H1 (cell line): ENCODE measurements around the gene GARIN3.

Experiments used
- CEBPB ChIP-seq: IDR thresholded peaks from 2 replicates; pipeline ENCODE4 v1.6.1; 2012; ENCODE audit warnings: low read depth, low read length
- CREB1 ChIP-seq: IDR thresholded peaks from 2 replicates; pipeline ENCODE4 v1.6.1; 2012; ENCODE audit warnings: inconsistent platforms
- EGR1 ChIP-seq: IDR thresholded peaks from 2 replicates; pipeline ENCODE4 v1.6.1; 2011; ENCODE audit warnings: low read depth, low read length, borderline replicate concordance
- EP300 ChIP-seq, 2 experiments: IDR thresholded peaks; 1 replicate in 1 of 2; 2 replicates in 1 of 2; pipeline ENCODE4 v1.6.1; 2011 to 2012; ENCODE audit warnings: low read depth in 2 of 2, low read length in 2 of 2, mild to moderate bottlenecking in 2 of 2, borderline replicate concordance in 1 of 2, inconsistent platforms in 1 of 2, moderate library complexity in 1 of 2
- POLR2A ChIP-seq, 2 experiments: IDR thresholded peaks; 1 replicate in 1 of 2; 2 replicates in 1 of 2; pipeline ENCODE4 v1.6.1; 2011; ENCODE audit warnings: low read depth in 2 of 2, low read length in 2 of 2, mild to moderate bottlenecking in 2 of 2; ENCODE audit errors: control extremely low read depth in 1 of 2
- POLR2AphosphoS5 ChIP-seq: IDR thresholded peaks from 2 replicates; pipeline ENCODE4 v1.6.1; 2011; ENCODE audit warnings: low read depth, low read length
- RAD21 ChIP-seq, 2 experiments: IDR thresholded peaks in 1 of 2; conservative IDR thresholded peaks in 1 of 2; 2 replicates each; pipeline ENCODE4 v1.6.1; 2011; ENCODE audit warnings: low read depth in 2 of 2, low read length in 2 of 2, improper control_type of control experiment in 1 of 2, inconsistent platforms in 1 of 2, mild to moderate bottlenecking in 1 of 2, moderate library complexity in 1 of 2
- SP4 ChIP-seq: IDR thresholded peaks from 2 replicates; pipeline ENCODE4 v1.6.1; 2012; ENCODE audit warnings: low read length, inconsistent platforms
- TAF1 ChIP-seq: IDR thresholded peaks from 2 replicates; pipeline ENCODE4 v1.6.1; 2011; ENCODE audit warnings: mild to moderate bottlenecking, low read depth, low read length
- TF ChIP-seq, protein P1 (sequence below), 3 experiments: IDR thresholded peaks; 1 replicate in 2 of 3; 2 replicates in 1 of 3; pipeline versions ENCODE4 v1.5.1 to v1.6.1; 2011; ENCODE audit warnings: low read length in 3 of 3, mild to moderate bottlenecking in 3 of 3, inconsistent platforms in 2 of 3, low read depth in 1 of 3, moderate library complexity in 1 of 3; ENCODE audit not compliant: insufficient read depth in 1 of 3; ENCODE audit errors: control extremely low read depth in 1 of 3
- TF ChIP-seq, protein P2 (sequence below): fragments of 300-600 bp; sonication (generic); IDR thresholded peaks from 2 replicates; pipeline ENCODE4 v1.7.1; 2012; ENCODE audit warnings: low read length, moderate library complexity, mild to moderate bottlenecking, inconsistent platforms; ENCODE audit not compliant: insufficient replicate concordance

DNA sequence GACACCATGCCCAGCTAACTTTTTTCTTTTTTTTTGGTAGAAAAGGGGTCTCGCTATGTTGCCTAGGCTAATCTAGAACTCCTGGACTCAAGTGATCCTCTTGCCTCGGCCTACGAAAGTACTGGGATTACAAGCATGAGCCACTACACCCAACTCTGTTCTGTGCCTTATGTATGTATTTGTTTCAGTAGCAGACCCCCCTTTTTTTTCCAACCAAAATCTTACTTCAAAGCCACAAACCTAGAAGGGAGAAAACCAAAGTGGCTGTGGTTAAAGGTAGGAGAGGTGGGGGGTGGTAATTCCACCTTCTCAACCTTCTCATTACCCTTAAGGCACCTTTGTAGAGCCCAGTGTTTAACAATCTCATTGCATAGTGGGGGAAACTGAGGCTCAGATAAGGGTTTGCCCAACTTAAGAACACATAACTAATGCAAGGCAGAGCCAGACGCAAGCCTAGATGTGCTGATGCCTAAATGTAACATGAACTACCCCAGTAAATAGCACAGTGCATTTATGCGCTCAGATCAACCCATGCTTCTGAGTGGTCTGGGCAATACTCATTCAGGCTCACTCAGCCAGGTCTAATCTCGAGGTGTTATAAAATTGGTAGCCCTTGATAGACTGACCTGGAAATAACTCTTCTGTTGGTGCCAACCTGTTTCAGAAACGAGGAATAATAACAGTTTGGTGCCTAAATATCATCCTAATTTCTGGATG is 47.6 kb upstream of the GARIN3 start:
- TF ChIP-seq, protein P1, sequence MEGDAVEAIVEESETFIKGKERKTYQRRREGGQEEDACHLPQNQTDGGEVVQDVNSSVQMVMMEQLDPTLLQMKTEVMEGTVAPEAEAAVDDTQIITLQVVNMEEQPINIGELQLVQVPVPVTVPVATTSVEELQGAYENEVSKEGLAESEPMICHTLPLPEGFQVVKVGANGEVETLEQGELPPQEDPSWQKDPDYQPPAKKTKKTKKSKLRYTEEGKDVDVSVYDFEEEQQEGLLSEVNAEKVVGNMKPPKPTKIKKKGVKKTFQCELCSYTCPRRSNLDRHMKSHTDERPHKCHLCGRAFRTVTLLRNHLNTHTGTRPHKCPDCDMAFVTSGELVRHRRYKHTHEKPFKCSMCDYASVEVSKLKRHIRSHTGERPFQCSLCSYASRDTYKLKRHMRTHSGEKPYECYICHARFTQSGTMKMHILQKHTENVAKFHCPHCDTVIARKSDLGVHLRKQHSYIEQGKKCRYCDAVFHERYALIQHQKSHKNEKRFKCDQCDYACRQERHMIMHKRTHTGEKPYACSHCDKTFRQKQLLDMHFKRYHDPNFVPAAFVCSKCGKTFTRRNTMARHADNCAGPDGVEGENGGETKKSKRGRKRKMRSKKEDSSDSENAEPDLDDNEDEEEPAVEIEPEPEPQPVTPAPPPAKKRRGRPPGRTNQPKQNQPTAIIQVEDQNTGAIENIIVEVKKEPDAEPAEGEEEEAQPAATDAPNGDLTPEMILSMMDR (IDR thresholded peaks at IDR 0.05; ENCODE audit: control extremely low read depth in 1 of 3, insufficient read depth in 1 of 3, low read depth in 1 of 3, low read length in 3 of 3): no peak
- TF ChIP-seq POLR2AphosphoS5 (no peak), SP4 (no peak), RAD21 (IDR thresholded peaks at IDR 0.05 in 1 of 2, conservative IDR thresholded peaks at IDR 0.05 in 1 of 2; ENCODE audit: low read depth in 2 of 2, low read length in 2 of 2) (no peak), EP300 (IDR thresholded peaks at IDR 0.05; ENCODE audit: borderline replicate concordance in 1 of 2, low read depth in 2 of 2, low read length in 2 of 2) (no peak), EGR1 (no peak), TAF1 (no peak), POLR2A (IDR thresholded peaks at IDR 0.05; ENCODE audit: control extremely low read depth in 1 of 2, low read depth in 2 of 2, low read length in 2 of 2) (no peak), CEBPB (no peak), CREB1 (no peak)
- TF ChIP-seq, protein P2, sequence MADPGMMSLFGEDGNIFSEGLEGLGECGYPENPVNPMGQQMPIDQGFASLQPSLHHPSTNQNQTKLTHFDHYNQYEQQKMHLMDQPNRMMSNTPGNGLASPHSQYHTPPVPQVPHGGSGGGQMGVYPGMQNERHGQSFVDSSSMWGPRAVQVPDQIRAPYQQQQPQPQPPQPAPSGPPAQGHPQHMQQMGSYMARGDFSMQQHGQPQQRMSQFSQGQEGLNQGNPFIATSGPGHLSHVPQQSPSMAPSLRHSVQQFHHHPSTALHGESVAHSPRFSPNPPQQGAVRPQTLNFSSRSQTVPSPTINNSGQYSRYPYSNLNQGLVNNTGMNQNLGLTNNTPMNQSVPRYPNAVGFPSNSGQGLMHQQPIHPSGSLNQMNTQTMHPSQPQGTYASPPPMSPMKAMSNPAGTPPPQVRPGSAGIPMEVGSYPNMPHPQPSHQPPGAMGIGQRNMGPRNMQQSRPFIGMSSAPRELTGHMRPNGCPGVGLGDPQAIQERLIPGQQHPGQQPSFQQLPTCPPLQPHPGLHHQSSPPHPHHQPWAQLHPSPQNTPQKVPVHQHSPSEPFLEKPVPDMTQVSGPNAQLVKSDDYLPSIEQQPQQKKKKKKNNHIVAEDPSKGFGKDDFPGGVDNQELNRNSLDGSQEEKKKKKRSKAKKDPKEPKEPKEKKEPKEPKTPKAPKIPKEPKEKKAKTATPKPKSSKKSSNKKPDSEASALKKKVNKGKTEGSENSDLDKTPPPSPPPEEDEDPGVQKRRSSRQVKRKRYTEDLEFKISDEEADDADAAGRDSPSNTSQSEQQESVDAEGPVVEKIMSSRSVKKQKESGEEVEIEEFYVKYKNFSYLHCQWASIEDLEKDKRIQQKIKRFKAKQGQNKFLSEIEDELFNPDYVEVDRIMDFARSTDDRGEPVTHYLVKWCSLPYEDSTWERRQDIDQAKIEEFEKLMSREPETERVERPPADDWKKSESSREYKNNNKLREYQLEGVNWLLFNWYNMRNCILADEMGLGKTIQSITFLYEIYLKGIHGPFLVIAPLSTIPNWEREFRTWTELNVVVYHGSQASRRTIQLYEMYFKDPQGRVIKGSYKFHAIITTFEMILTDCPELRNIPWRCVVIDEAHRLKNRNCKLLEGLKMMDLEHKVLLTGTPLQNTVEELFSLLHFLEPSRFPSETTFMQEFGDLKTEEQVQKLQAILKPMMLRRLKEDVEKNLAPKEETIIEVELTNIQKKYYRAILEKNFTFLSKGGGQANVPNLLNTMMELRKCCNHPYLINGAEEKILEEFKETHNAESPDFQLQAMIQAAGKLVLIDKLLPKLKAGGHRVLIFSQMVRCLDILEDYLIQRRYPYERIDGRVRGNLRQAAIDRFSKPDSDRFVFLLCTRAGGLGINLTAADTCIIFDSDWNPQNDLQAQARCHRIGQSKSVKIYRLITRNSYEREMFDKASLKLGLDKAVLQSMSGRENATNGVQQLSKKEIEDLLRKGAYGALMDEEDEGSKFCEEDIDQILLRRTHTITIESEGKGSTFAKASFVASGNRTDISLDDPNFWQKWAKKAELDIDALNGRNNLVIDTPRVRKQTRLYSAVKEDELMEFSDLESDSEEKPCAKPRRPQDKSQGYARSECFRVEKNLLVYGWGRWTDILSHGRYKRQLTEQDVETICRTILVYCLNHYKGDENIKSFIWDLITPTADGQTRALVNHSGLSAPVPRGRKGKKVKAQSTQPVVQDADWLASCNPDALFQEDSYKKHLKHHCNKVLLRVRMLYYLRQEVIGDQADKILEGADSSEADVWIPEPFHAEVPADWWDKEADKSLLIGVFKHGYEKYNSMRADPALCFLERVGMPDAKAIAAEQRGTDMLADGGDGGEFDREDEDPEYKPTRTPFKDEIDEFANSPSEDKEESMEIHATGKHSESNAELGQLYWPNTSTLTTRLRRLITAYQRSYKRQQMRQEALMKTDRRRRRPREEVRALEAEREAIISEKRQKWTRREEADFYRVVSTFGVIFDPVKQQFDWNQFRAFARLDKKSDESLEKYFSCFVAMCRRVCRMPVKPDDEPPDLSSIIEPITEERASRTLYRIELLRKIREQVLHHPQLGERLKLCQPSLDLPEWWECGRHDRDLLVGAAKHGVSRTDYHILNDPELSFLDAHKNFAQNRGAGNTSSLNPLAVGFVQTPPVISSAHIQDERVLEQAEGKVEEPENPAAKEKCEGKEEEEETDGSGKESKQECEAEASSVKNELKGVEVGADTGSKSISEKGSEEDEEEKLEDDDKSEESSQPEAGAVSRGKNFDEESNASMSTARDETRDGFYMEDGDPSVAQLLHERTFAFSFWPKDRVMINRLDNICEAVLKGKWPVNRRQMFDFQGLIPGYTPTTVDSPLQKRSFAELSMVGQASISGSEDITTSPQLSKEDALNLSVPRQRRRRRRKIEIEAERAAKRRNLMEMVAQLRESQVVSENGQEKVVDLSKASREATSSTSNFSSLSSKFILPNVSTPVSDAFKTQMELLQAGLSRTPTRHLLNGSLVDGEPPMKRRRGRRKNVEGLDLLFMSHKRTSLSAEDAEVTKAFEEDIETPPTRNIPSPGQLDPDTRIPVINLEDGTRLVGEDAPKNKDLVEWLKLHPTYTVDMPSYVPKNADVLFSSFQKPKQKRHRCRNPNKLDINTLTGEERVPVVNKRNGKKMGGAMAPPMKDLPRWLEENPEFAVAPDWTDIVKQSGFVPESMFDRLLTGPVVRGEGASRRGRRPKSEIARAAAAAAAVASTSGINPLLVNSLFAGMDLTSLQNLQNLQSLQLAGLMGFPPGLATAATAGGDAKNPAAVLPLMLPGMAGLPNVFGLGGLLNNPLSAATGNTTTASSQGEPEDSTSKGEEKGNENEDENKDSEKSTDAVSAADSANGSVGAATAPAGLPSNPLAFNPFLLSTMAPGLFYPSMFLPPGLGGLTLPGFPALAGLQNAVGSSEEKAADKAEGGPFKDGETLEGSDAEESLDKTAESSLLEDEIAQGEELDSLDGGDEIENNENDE: no peak
